HG02759 (cell line): Measurements from ENCODE around the gene ABHD13.
"Not testable (repeated sequence)": the region's sequence is repeated elsewhere in the genome, so short reads cannot be mapped to it uniquely, and the experiment has no call there.

ENCODE experiments used
- ATAC-seq: cut with Tn5 transposase; IDR thresholded peaks from one replicate; pipeline ENCODE4 v1.9.1; 2021; ENCODE audit warnings: mild to moderate bottlenecking, moderate library complexity; ENCODE audit not compliant: unreplicated experiment

ABHD13 gene

GRCh38 chr13:108223687-108224503 lies 5.7 kb downstream of the ABHD13 start:
- ATAC-seq, result no peak

GRCh38 chr13:108225440-108225839 lies 7.2 kb downstream of the ABHD13 start:
- peak; percentile 68 for ATAC-seq

- ATAC-seq, result peak; percentile 56
These were observed 8.0 kb downstream of the ABHD13 start for GRCh38 chr13:108226184-108226583.

DNA sequence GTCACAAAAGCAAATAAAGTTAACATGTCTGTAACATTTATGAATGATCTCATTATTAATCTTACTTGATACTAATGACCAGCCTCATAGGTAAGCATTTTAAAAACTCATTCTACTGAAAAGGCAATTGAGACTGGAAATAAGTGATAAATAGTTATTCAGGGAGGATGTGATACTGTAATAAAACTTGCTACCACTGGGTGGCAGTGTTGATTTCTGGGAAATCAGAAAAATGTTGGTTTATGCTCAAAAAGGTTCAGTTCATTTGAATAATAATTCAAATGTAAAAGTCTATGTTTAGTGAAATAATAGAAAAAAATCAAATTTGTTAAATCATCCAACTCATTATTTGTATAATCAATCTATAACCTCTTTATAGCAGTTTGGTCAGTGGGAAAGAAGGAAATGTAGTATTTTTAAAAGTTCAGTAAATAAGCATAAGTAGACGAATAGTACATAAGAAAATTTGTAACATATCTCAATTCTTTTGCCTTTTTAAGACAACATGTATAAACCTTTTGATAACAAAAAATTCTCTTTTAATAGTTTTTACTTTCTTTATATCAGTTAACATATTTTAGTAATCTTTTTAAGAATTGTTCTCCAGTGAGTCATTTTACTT lies 9.6 kb downstream of the ABHD13 start:
- ATAC-seq, result no peak

- ATAC-seq, result no peak
These were observed 12.2 kb downstream of the ABHD13 start for GRCh38 chr13:108230377-108230776.

DNA sequence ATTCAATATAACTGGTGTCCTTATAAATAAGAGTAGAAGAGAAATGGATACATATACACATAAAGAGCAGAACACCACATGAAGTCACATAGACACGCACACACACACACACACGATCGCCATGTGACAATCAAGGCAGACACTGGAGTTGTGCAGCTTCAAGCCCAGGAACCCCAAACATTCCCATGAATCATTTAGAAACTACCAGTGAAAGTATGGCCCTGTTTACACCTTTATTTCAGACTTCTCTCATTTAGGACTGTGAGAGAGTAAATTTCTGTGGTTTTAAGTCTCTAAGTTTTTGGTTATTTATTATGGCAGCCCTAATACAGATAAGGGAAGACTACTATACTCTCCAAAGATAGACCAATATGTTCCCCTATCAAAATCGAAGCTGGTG lies 31.0 kb downstream of the ABHD13 start:
- ATAC-seq, result peak; percentile 87

GRCh38 chr13:108257248-108257647 lies 39.1 kb downstream of the ABHD13 start:
- ATAC-seq, result no peak

DNA sequence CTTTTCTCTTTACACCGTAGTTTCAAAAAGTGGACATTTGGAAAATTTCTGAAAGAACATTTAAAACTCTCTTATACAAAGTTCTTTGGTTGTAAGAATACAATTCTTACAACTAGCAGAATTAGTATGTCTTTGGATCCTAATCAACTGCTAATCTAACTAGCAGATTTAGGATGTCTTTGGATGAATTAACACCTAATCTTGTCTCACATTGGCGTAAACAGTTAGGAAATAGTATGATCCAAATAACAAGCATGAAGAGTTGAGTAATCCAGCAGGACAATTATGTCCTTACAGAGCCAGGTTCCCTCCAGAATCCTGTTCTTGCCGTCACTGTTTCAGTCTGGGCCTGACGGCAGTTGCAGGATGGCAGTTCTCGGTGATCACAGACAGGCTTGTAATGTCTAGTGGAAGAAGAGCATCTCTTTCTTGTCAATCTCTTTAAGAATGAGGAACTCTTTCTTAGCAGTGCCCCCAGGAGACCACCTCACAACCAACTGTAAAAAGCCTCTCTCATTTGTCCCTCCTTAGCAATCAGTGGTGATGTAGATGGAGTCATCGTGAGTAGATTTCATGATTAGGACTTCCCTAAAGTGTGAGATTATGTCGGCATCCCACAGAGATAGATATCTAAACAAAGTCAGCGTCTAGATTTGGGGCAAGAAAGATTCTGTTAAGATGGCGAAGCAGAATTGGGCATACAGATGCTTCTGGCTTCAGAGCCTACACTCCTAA lies 45.6 kb downstream of the ABHD13 start:
- no peak for ATAC-seq

- ATAC-seq, result no peak
These were observed 48.3 kb downstream of the ABHD13 start for GRCh38 chr13:108266321-108266990.

- no peak for ATAC-seq
These were observed 49.2 kb downstream of the ABHD13 start for GRCh38 chr13:108267347-108267746.

- ATAC-seq, result not testable (repeated sequence)
These were observed 49.7 kb downstream of the ABHD13 start for GRCh38 chr13:108267855-108268254.

- ATAC-seq, result peak; percentile 23
These were observed 50.4 kb downstream of the ABHD13 start for GRCh38 chr13:108268466-108269112.

GRCh38 chr13:108269601-108270328 lies 51.6 kb downstream of the ABHD13 start, which contains the start of gene TNFSF13B:
Gene TNFSF13B (plus strand): TSS chr13:108269718. CDS start chr13:108269896, 178 bp downstream.
- peak; percentile 74 for ATAC-seq

DNA sequence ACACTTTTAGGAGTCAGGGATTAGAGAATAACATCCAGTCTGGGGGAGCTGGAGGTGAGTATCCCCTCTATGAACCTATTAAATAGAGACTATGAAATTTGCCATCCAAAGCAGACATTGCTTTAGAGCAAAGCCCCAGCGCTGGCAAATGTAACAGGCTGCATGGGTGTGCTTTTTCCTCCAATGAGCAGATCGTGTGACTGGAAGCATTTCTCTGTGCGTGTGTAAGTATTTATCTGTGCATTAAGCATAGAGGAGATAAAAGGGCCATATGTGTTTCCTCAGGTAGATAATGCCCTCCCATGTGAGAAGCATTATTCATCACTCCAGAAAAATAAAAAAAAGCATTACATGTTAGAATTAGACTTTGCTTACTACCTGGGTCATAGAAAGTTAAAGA lies 52.2 kb downstream of the ABHD13 start:
- peak; percentile 5 for ATAC-seq

GRCh38 chr13:108272333-108272732 lies 54.1 kb downstream of the ABHD13 start:
- no peak for ATAC-seq

DNA sequence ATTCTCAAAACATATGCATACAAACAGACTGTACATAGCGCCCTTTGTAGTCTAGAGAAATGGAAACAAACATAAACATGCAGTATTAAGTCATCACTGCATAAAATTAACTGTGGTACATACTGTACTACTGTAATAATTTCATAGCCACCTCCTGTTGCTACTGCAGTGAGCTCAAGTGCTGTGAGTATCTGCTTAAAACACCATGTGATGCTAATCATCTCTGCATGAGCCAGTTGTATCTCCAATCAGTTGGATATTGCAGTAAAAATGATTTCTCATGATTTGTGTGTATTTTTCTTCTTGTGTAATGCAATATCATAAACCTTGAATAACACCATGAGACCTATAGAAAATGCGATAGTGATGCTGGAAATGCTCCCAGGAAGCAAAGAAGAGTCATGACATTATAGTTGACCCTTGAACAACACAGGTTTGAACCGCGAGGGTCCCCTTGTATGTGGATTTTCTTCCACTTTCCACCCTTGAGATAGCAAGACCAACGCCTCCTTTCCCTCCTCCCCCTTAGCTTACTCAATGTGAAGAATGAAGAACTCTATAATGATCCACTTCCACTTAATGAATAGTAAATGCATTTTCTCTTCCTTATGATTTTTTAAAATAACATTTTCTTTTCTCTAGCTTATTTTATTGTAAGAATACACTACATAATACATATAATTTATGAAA lies 55.4 kb downstream of the ABHD13 start:
- no peak for ATAC-seq

DNA sequence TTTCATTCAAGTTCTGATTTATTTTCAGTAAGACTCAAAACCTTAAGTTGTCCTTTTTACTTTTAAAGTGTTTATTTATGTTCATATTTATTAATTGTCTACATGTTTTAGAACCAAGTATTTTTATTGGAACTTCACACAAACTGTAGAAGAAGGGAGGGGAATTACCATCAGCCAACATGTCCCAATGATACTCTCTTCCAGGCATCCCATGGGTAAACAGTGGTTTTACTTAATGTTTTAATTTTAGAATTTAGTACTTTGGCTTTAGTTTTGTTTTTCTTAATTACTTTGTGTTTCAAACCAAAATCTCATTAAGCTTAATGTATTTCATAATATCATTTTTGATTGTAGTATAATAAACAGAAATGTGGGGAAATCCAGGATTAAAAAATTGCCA lies 56.5 kb downstream of the ABHD13 start:
- ATAC-seq, result no peak

DNA sequence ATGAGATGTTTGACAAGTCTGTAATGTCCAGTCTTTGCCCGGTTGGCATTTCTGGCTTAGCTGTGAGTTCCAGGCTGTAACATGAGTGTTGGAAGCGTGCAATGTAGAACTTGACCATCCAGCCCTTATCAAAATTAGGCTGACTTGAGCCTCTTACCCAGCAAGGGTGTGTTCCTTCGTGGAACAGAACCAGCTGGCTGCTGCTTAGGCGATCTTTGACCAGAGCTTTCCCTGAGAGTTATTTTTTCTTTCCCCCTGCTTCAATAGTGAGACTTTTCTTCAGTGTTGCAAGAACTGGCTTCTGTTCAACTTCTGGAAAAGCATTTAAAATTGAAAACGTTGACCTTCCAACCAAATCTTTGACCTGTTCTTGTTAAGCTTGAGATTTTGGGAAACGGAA lies 57.9 kb downstream of the ABHD13 start:
- no peak for ATAC-seq

GRCh38 chr13:108278466-108278865 lies 60.3 kb downstream of the ABHD13 start:
- no peak for ATAC-seq
